ENCODE data around the gene LYPD5. TPM values are rescaled to one million over a fixed set of nuclear protein-coding genes. Genes with fewer than 3 reads are reported as not detected.

The LYPD5 gene
- total and polyA plus RNA-seq, 2 of the 13 experiments (the other 11 are each of a cell fraction or from before 2014, with no cell fraction given): not detected

DNA sequence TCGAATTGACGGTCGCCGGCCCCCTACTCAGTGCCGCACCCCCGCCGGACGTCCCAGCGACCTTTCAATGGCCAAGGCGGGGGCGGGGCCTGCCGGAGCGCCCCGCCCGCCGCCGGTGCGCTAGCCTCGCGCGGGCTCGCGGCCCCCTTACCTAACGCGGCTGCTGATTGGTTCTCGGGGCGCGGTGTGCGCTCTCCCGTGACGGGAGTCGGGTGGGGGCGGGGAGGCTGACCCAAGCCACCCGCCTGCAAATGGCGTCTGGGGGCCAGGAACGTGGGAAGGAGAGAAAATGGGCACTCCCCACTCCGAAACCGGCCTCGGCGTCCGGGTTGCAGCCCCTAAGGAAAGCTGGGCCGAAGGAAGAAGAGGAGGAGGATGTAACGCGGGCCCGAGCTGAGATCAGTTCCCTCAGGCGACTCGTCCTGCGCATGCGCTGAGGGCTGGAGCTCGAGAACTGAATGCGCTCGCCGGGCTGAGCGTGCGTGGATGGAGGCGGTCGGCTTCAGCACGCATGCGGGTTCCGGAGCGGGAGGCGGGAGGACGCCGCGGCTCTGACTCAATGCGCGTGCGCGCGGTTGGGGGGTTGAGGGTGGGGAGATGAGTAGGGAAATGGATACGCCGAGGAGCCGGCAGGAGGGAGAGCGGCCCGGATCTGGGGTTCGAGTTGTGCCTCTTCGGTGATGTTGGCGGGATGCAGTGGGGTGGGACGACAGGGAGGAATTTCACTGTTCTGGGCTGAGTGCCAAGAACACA lies 47.6 kb downstream of the LYPD5 start, which contains the start of gene SMG9 (continued):
- TF ChIP-seq ZNF770 (CRISPR knock-in tag; IDR thresholded peaks at IDR 0.05) (no peak), ZNF441 (CRISPR knock-in tag; IDR thresholded peaks at IDR 0.05; ENCODE audit: borderline replicate concordance) (no peak; the same call in 1 of the 2 replicates), ZNF746 (CRISPR knock-in tag; IDR thresholded peaks at IDR 0.05) (0 out of 2 replicates have a peak, but pooled peaks have one; percentile 31), MIXL1 (CRISPR knock-in tag; IDR thresholded peaks at IDR 0.05) (peak; percentile 12), ZNF432 (CRISPR knock-in tag; IDR thresholded peaks at IDR 0.05; ENCODE audit: borderline replicate concordance) (no peak), IRF2 (CRISPR knock-in tag; IDR thresholded peaks at IDR 0.05) (peak; percentile 25; the same call in 1 of the 2 replicates), MTA3 (CRISPR knock-in tag; IDR thresholded peaks at IDR 0.05) (no peak), ZFP1 (CRISPR knock-in tag; IDR thresholded peaks at IDR 0.05) (0 out of 2 replicates have a peak, but pooled peaks have one; percentile 44)
- TF ChIP-seq, protein P1, sequence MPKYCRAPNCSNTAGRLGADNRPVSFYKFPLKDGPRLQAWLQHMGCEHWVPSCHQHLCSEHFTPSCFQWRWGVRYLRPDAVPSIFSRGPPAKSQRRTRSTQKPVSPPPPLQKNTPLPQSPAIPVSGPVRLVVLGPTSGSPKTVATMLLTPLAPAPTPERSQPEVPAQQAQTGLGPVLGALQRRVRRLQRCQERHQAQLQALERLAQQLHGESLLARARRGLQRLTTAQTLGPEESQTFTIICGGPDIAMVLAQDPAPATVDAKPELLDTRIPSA (CRISPR knock-in tag; IDR thresholded peaks at IDR 0.05; ENCODE audit: borderline replicate concordance): no peak
- TF ChIP-seq, protein P2, sequence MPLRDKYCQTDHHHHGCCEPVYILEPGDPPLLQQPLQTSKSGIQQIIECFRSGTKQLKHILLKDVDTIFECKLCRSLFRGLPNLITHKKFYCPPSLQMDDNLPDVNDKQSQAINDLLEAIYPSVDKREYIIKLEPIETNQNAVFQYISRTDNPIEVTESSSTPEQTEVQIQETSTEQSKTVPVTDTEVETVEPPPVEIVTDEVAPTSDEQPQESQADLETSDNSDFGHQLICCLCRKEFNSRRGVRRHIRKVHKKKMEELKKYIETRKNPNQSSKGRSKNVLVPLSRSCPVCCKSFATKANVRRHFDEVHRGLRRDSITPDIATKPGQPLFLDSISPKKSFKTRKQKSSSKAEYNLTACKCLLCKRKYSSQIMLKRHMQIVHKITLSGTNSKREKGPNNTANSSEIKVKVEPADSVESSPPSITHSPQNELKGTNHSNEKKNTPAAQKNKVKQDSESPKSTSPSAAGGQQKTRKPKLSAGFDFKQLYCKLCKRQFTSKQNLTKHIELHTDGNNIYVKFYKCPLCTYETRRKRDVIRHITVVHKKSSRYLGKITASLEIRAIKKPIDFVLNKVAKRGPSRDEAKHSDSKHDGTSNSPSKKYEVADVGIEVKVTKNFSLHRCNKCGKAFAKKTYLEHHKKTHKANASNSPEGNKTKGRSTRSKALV (CRISPR knock-in tag; IDR thresholded peaks at IDR 0.05): 0 out of 2 replicates have a peak, but pooled peaks have one; percentile 15
- TF ChIP-seq, protein P3, sequence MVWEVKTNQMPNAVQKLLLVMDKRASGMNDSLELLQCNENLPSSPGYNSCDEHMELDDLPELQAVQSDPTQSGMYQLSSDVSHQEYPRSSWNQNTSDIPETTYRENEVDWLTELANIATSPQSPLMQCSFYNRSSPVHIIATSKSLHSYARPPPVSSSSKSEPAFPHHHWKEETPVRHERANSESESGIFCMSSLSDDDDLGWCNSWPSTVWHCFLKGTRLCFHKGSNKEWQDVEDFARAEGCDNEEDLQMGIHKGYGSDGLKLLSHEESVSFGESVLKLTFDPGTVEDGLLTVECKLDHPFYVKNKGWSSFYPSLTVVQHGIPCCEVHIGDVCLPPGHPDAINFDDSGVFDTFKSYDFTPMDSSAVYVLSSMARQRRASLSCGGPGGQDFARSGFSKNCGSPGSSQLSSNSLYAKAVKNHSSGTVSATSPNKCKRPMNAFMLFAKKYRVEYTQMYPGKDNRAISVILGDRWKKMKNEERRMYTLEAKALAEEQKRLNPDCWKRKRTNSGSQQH (CRISPR knock-in tag; IDR thresholded peaks at IDR 0.05; ENCODE audit: low read depth): 0 out of 2 replicates have a peak, but pooled peaks have one; percentile 27

Data from HepG2 (cell line).